Hematopoietic multipotent progenitor cell (in vitro differentiated cells): ENCODE results near the gene XAB2. TPM values are rescaled to one million over a fixed set of nuclear protein-coding genes. Genes with fewer than 3 reads are reported as not detected.
"Not testable (repeated sequence)": the region's sequence is repeated elsewhere in the genome, so short reads cannot be mapped to it uniquely, and the experiment has no call there.

Experiments
- DNase-seq, 3 donors: peaks; one replicate each; pipeline ENCODE4 v3.0.0-alpha.2; 2011 to 2015; ENCODE audit warnings: low read depth in 2 of 3, low spot score in 2 of 3
- small RNA-seq: library from RNA; depleted of rRNA; stranded (forward); fragments of <200 nt; gene quantifications from one replicate; pipeline ENCODE3, GENCODE V24; 2012
- total RNA-seq: library from RNA; depleted of rRNA; stranded (reverse); fragments of >200 nt; gene quantifications from one replicate; pipeline ENCODE4 v1.2.3, GENCODE V29; 2012

Gene XAB2
- total RNA-seq, 1 donor: 123 TPM

GRCh38 chr19:7590256-7590655, 39.1 kb downstream of the XAB2 start:
- no peak for DNase-seq

DNA sequence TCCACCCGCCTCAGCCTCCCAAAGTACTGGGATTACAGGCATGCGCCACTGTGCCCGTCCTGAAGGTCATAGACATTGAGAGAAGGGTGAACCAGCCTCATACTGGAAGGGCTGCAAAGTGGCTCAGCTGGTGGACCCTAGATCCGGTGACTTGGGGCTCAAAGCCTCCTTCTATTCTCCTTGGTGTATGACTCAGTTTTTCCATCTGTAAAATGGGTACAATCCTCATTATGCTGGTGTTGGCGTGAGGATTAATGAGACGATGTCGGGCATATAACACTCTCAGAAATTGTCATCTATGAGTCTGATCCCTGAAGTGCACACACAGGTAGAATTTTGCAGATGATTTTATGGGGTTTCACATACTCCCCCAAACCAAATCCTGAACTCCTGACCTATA, 39.5 kb downstream of the XAB2 start:
- no peak for DNase-seq

- DNase-seq: no peak
These were observed 46.9 kb downstream of the XAB2 start for GRCh38 chr19:7582446-7582845.

DNA sequence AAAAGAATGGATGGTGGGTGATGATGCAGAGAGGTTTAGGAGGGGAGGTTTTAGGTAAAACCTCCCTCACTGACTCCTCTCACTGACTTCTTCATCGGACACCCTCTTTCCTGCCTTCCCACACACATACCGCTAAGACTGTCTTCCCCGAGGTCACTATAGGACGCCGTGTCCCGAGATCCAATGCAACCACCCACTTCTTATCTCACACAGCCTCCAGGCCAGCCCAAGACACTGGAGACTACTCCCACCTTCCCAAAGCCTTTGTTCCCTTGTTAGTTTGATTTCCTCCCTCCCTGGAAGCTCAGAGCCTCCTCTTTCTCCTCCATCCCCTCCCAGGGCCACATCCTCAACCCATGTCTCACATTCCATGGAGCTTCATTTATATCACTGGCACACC, 50.2 kb downstream of the XAB2 start:
- DNase-seq: no peak

GRCh38 chr19:7578127-7578526, 51.2 kb downstream of the XAB2 start:
- no peak for DNase-seq

DNA sequence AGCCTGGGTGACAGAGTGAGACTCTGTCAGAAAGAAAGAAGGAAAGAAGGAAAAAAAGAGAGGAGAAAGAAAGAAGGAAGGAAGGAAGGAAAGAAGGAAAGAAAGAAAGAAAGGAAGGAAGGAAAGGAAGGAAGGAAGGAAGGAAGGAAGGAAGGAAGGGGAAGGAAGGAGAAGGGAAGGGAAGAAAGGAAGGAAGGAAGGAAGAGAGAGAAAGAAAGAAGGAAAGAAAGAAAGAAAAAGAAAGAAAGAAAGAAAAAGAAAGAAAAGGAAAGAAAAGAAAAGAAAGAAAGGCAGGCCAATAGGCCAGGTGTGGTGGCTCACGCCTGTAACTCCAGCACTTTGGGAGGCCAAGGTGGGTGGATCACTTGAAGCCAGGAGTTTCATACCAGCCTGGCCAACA, 51.9 kb downstream of the XAB2 start:
- DNase-seq: not testable (repeated sequence)

DNA sequence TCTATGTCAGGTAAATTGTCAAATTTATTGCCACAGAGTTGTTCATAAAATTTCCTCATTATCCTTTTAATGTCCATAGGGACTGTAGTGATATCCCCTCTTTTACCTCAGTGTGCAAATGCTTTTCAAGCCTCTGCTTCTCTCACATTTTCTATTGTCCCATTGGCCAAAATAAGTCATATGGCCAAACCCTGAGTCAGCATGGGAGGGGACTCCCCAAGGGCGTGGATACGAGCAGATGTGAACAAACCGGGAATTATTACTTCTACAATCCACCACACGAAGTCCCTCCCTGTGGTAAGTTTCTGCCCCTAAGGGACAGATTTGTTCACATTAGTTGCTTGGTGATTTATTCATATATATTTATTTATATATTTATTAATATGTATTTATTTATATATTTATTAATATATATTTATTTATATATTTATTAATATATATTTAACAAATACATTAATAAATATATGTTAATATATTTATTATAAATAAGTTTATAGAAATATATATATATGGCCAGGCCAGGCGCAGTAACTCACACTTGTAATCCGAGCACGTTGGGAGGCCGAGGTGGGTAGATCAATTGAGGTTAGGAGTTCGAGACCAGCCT, 53.8 kb downstream of the XAB2 start:
- peak in 2 of 3 donors; percentile 56 to 58 for DNase-seq

GRCh38 chr19:7570761-7571160, 58.6 kb downstream of the XAB2 start:
- no peak for DNase-seq

Small RNA genes lying within 50 kb of the gene (small RNA-seq; reads per million reads assigned to genes)
- not detected for gene MIR6792

Other genes starting within 250 kb of the XAB2 start
- 4.8 TPM for gene PEX11G, start 140.5 kb downstream of the XAB2 start, total RNA-seq
- gene ZNF358, start 113.4 kb downstream of the XAB2 start, total RNA-seq: 25.6 TPM
- 8.9 TPM for gene MCOLN1, start 106.9 kb downstream of the XAB2 start, total RNA-seq
- 109 TPM for gene PNPLA6, start 93.8 kb downstream of the XAB2 start, total RNA-seq
- gene CAMSAP3, start 33.7 kb downstream of the XAB2 start, total RNA-seq: 3.0 TPM
- 4.6 TPM for gene PET100, start 248 bp upstream of the XAB2 start, total RNA-seq
- 0.81 TPM for gene PCP2, start 4.2 kb upstream of the XAB2 start, total RNA-seq
- gene STXBP2, start 7.6 kb upstream of the XAB2 start, total RNA-seq: 187 TPM
- 0.54 TPM for gene RETN, start 39.5 kb upstream of the XAB2 start, total RNA-seq
- gene MCEMP1, start 47.5 kb upstream of the XAB2 start, total RNA-seq: 0.27 TPM
- 52.0 TPM for gene TRAPPC5, start 51.3 kb upstream of the XAB2 start, total RNA-seq
- gene FCER2, start 72.6 kb upstream of the XAB2 start, total RNA-seq: 2.7 TPM
- under 0.01 TPM for gene CLEC4G, start 102.6 kb upstream of the XAB2 start, total RNA-seq
- gene CD209, start 118.0 kb upstream of the XAB2 start, total RNA-seq: not detected
- under 0.01 TPM for gene CLEC4M, start 133.7 kb upstream of the XAB2 start, total RNA-seq
- gene EVI5L, start 200.7 kb upstream of the XAB2 start, total RNA-seq: 18.6 TPM
- gene PRR36, start 244.8 kb upstream of the XAB2 start, total RNA-seq: under 0.01 TPM